GM12878 (cell line): ENCODE results near the gene PITPNM1. TPM values are rescaled to one million over a fixed set of nuclear protein-coding genes. Genes with fewer than 3 reads are reported as not detected.

Source experiments
- ATAC-seq: fragments of 200-7000 bp; cut with Tn5 transposase; 3 replicates; pipeline ENCODE4 v1.9.1; 2020; ENCODE audit warnings: mild to moderate bottlenecking, moderate library complexity
- BruUV-seq: library from RNA; stranded (reverse); fragments of 400-500 nt; replicated peaks from 2 replicates; lab custom pipeline; 2021; lab: Mats Ljungman, UMichigan
- CTCF ChIA-PET: fragments of 300-600 bp; sonication (Branson Sonifier 250); formaldehyde crosslinking; extraction: SDS; loops from one replicate; lab custom pipeline; 2021; ENCODE audit warnings: inconsistent platforms; lab: Yijun Ruan, JAX
- POLR2A ChIA-PET: fragments of 350-600 bp; formaldehyde crosslinking; extraction: SDS; loops from one replicate; lab custom pipeline; 2021; ENCODE audit warnings: inconsistent platforms; lab: Charles Lee
- RAD21 ChIA-PET: fragments of 300-600 bp; sonication (Branson Sonifier 250); formaldehyde crosslinking; loops from one replicate; lab custom pipeline; 2023; ENCODE audit warnings: antibody characterized with exemption; ENCODE audit not compliant: unreplicated experiment; lab: Charles Lee
- SMC1A ChIA-PET: fragments of 300-600 bp; sonication (Branson Sonifier 250); formaldehyde crosslinking; loops from one replicate; lab custom pipeline; 2023; ENCODE audit not compliant: unreplicated experiment, uncharacterized antibody; lab: Charles Lee
- DNase-seq: peaks from one replicate; pipeline ENCODE4 v3.0.0-alpha.2; 2011; ENCODE audit warnings: low read depth, low spot score
- FAIRE-seq: peaks from 3 replicates; lab custom pipeline; 2011; peaks lifted over from hg19 to GRCh38; lab: Jason Lieb, UNC
- H2AFZ ChIP-seq: 2 replicates; pipeline ENCODE4 v1.6.0; 2011; ENCODE audit warnings: low read depth, low read length, control low read depth; ENCODE audit not compliant: control insufficient read depth
- H3K27ac ChIP-seq: 2 replicates; pipeline ENCODE4 v1.5.1; 2011; ENCODE audit warnings: control low read depth; ENCODE audit not compliant: control insufficient read depth, insufficient read depth
- H3K27me3 ChIP-seq, 2 experiments: replicated peaks in 1 of 2; 2 replicates each; pipeline versions ENCODE4 v1.6.0 to v1.6.1; 2011; ENCODE audit warnings: low read length in 1 of 2; ENCODE audit not compliant: control insufficient read depth in 2 of 2, insufficient read depth in 2 of 2
- H3K36me3 ChIP-seq, 2 experiments: 2 replicates each; pipeline ENCODE4 v1.5.1; 2011; ENCODE audit warnings: low read length in 1 of 2; ENCODE audit not compliant: control insufficient read depth in 2 of 2, insufficient read depth in 2 of 2
- H3K4me1 ChIP-seq: 2 replicates; pipeline ENCODE4 v1.6.1; 2011; ENCODE audit warnings: mild to moderate bottlenecking, low read length, moderate library complexity, mixed read lengths; ENCODE audit not compliant: control insufficient read depth, insufficient read depth
- H3K4me2 ChIP-seq: 2 replicates; pipeline ENCODE4 v1.6.0; 2011; ENCODE audit warnings: control low read depth; ENCODE audit not compliant: control insufficient read depth, insufficient read depth
- H3K4me3 ChIP-seq: fragments of 200-600 bp; sonication (generic); 2 replicates; pipeline ENCODE4 v1.5.1; 2016
- H3K79me2 ChIP-seq: 2 replicates; pipeline ENCODE4 v1.6.0; 2011; ENCODE audit warnings: low read length; ENCODE audit not compliant: control insufficient read depth, insufficient read depth
- H3K9ac ChIP-seq: 2 replicates; pipeline ENCODE4 v1.8.0; 2011; ENCODE audit warnings: low read length, control low read depth, mixed read lengths; ENCODE audit not compliant: control insufficient read depth, insufficient read depth
- H3K9me3 ChIP-seq: replicated peaks from 3 replicates; pipeline ENCODE4 v1.5.1; 2011; ENCODE audit warnings: mild to moderate bottlenecking, low read length; ENCODE audit not compliant: control insufficient read depth, insufficient read depth
- H4K20me1 ChIP-seq: 2 replicates; pipeline ENCODE4 v1.6.0; 2011; ENCODE audit not compliant: control insufficient read depth, insufficient read depth
- BHLHE40 ChIP-seq, 2 experiments: fragments of 450-650 bp in 1 of 2; IDR thresholded peaks; 2 replicates each; pipeline ENCODE4 v1.6.1; 2011 to 2017; ENCODE audit warnings: low read depth in 2 of 2, borderline replicate concordance in 1 of 2, improper control_type of control experiment in 1 of 2, low read length in 1 of 2, mild to moderate bottlenecking in 1 of 2
- CBFB ChIP-seq: IDR thresholded peaks from 2 replicates; pipeline ENCODE4 v1.6.1; 2016; ENCODE audit warnings: antibody characterized with exemption, low read depth
- CHD1 ChIP-seq: IDR thresholded peaks from 2 replicates; pipeline ENCODE4 v1.6.1; 2012; ENCODE audit warnings: low read depth, low read length, improper control_type of control experiment
- EED ChIP-seq: sonication (generic); IDR thresholded peaks from 2 replicates; pipeline ENCODE4 v1.6.1; 2016; ENCODE audit warnings: antibody characterized with exemption, low read depth
- FOS ChIP-seq: IDR thresholded peaks from 3 replicates; pipeline ENCODE4 v1.6.1; 2011; ENCODE audit warnings: borderline replicate concordance; ENCODE audit not compliant: insufficient read length; ENCODE audit errors: extremely low read depth
- KLF5 ChIP-seq: fragments of 450-650 bp; IDR thresholded peaks from 2 replicates; pipeline ENCODE4 v1.6.1; 2014; ENCODE audit warnings: mild to moderate bottlenecking; ENCODE audit not compliant: partially characterized antibody
- POLR2A ChIP-seq: IDR thresholded peaks from 2 replicates; pipeline ENCODE4 v1.6.1; 2011; ENCODE audit warnings: low read depth, mild to moderate bottlenecking, low read length
- POU2F2 ChIP-seq: IDR thresholded peaks from 3 replicates; pipeline ENCODE4 v1.6.1; 2011; ENCODE audit warnings: low read depth, mild to moderate bottlenecking, low read length, borderline replicate concordance
- RAD51 ChIP-seq: fragments of 450-650 bp; IDR thresholded peaks from 2 replicates; pipeline ENCODE4 v1.6.1; 2016; ENCODE audit warnings: moderate library complexity, mild to moderate bottlenecking, inconsistent platforms
- SPI1 ChIP-seq: IDR thresholded peaks from 2 replicates; pipeline ENCODE4 v1.6.1; 2011; ENCODE audit warnings: low read depth, mild to moderate bottlenecking, low read length, moderate library complexity, borderline replicate concordance; ENCODE audit not compliant: insufficient read depth
- SRF ChIP-seq, 2 experiments: IDR thresholded peaks; 2 replicates each; pipeline ENCODE4 v1.6.1; 2011; ENCODE audit warnings: low read depth in 2 of 2, low read length in 2 of 2, mild to moderate bottlenecking in 1 of 2, moderate library complexity in 1 of 2
- STAT3 ChIP-seq: IDR thresholded peaks from 2 replicates; pipeline ENCODE4 v1.6.1; 2011; ENCODE audit warnings: low read depth, low read length, improper control_type of control experiment
- TCF3 ChIP-seq: IDR thresholded peaks from 2 replicates; pipeline ENCODE4 v1.6.1; 2012; ENCODE audit warnings: low read depth, mild to moderate bottlenecking, low read length, borderline replicate concordance; ENCODE audit not compliant: insufficient read depth
- WRNIP1 ChIP-seq: IDR thresholded peaks from 2 replicates; pipeline ENCODE4 v1.6.1; 2011; ENCODE audit warnings: low read depth, low read length, improper control_type of control experiment, borderline replicate concordance
- WGBS: methylation state at CpG from one replicate; pipeline ENCODE4 v1.1.6; 2016; ENCODE audit warnings: low lambda C conversion rate; ENCODE audit not compliant: insufficient replicate concordance, insufficient coverage; ENCODE audit errors: missing lambda C conversion rate; 5-methylcytosine and 5-hydroxymethylcytosine counted together
- in situ Hi-C: fragments of 300-500 bp; cut with MboI; formaldehyde crosslinking; loops from 9 replicates; pipeline ENCODE4 v1.14.3; 2018; ENCODE audit warnings: mixed read lengths
- intact Hi-C: fragments of 100-400 bp; cut with micrococcal nuclease; formaldehyde crosslinking; loops from one replicate; pipeline ENCODE4 v1.14.2; 2022; ENCODE audit not compliant: unreplicated experiment
- polyA plus RNA-seq, 11 experiments: library from polyadenylated mRNA; depleted of rRNA in 4 of 11; unstranded in 6 of 11; stranded (reverse) in 5 of 11; fragments of >200 nt; fragmentation: Nextera tagmentation in 4 of 11; fragmentation: Illumina TruSeq in 1 of 11; extraction: Ambion mirVana in 4 of 11; extraction: Trizol in 1 of 11; gene quantifications; 1 replicate in 1 of 11; 2 replicates in 10 of 11; pipeline versions ENCODE4 v1.2.1 to v1.2.3, GENCODE V29; 2011 to 2016; ENCODE audit warnings: inconsistent platforms in 2 of 11, missing spikeins in 2 of 11, low read depth in 1 of 11
- total RNA-seq, 4 experiments: library from RNA; depleted of rRNA in 3 of 4; stranded (reverse); fragments of >200 nt in 3 of 4; fragmentation: Illumina TruSeq in 1 of 4; extraction: Trizol in 1 of 4; gene quantifications; 2 replicates each; pipeline versions ENCODE4 v1.2.1 to v1.2.3, GENCODE V29; 2013 to 2021
- TF ChIP-seq, protein P1 (sequence below): IDR thresholded peaks from 2 replicates; pipeline ENCODE4 v1.6.1; 2011; ENCODE audit warnings: mild to moderate bottlenecking, low read depth, low read length, moderate library complexity; ENCODE audit not compliant: insufficient replicate concordance
- TF ChIP-seq, protein P2 (sequence below): fragments of 450-650 bp; IDR thresholded peaks from 2 replicates; pipeline ENCODE4 v1.6.1; 2016; ENCODE audit warnings: mild to moderate bottlenecking
- TF ChIP-seq, protein P3 (sequence below): fragments of 450-650 bp; conservative IDR thresholded peaks from 2 replicates; pipeline ENCODE4 v1.6.1; 2017; ENCODE audit warnings: mild to moderate bottlenecking, moderate library complexity

Gene PITPNM1
- total and polyA plus RNA-seq, 10 of the 15 experiments (the other 5 are each of a cell fraction or from before 2014, with no cell fraction given): 0.11 to 56.8 (median 16.5) TPM

DNA sequence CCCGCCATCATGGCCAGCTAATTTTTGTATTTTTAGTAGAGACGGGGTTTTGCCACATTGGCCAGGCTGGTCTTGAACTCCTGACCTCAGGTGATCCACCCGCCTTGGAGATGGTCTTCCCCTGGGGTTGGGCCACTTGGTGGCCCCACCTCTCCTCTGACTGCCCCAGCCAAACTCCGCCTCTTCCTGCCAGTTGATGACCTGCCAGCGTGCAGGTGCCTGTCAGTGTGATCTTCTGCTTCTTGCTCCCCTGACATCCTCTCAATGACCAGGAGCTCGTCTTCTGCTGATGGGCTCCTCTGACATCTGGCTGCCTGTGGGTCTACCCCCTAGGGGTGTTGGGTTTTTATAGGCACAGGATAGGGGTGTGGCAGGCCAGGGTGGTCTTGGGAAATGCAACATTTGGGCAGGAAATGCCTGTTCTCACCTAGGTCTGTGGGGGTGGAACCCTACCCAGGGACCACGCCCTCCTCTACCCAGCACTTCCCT, 19.2 kb downstream of the PITPNM1 start (continued):
- TF ChIP-seq, protein P1, sequence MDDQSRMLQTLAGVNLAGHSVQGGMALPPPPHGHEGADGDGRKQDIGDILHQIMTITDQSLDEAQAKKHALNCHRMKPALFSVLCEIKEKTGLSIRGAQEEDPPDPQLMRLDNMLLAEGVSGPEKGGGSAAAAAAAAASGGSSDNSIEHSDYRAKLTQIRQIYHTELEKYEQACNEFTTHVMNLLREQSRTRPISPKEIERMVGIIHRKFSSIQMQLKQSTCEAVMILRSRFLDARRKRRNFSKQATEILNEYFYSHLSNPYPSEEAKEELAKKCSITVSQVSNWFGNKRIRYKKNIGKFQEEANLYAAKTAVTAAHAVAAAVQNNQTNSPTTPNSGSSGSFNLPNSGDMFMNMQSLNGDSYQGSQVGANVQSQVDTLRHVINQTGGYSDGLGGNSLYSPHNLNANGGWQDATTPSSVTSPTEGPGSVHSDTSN: peak; percentile 81
- TF ChIP-seq POU2F2: peak; percentile 48; the same call in 1 of the 3 replicates

DNA sequence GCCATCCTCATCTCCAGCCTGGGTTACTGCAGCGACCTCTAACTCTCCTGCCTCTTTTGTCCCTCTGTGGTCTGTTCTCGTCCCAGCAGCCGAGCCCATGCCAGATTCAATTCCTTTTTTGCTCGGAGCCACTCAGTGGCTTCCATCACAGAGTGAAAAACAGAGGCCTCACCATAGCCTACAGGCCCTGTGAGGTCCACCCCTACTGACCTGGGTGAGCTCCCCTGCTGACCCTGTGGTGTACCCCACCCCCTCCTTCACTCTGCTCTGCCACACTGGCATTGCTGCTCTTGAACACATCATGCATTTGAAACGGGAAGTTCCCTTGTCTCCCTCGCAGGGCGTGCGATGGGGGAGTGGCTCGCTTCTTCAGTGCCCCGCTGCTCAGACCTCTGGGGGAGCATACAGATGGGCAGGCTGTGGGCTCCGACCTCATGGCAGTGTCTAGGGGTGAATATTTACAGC, 20.3 kb downstream of the PITPNM1 start:
- WGBS: 0% methylated on average over 11 of the region's 11 CpGs
- Histone ChIP-seq H3K9ac (peak overlapping the region; percentile 76), H2AFZ (peak overlapping the region; percentile 49), H3K27ac (peak overlapping the region; percentile 70), H3K9me3 (no peaks in the 10 kb centered on the region), H4K20me1 (no peaks in the 10 kb centered on the region), H3K27me3 (no peaks in the 10 kb centered on the region), H3K36me3 (peaks cover 0 to 11% of the 10 kb centered on the region in 2 experiments; a peak in 3 of 4 replicates), H3K4me2 (peak overlapping the region; percentile 80), H3K4me1 (peaks cover 44% of the 10 kb centered on the region), H3K4me3 (peak overlapping the region; percentile 67), H3K79me2 (peaks cover 33% of the 10 kb centered on the region)
- ATAC-seq: peak; percentile 47
- in situ Hi-C loops: no loop called here
- intact Hi-C loops: loop anchor here (2.0 to 10.0 kb wide), 2 partner anchors 48 to 220 kb away; partner anchors contain the start of genes GRK2 and PTPRCAP
- DNase-seq: peak; percentile 76
- ChIA-PET SMC1A (interaction anchor here (1.0 to 6.2 kb wide), 9 partner anchors 17 to 132 kb away, joined by 3 to 43 read pairs (median 5); partner anchors contain the start of genes PITPNM1, POLD4, PPP1CA and PTPRCAP), CTCF (interaction anchor here (0.6 to 6.7 kb wide), 6 partner anchors 17 to 458 kb away, joined by 3 to 37 read pairs (median 7); partner anchors contain the start of genes PITPNM1, PPP1CA, PTPRCAP and TBC1D10C), RAD21 (interaction anchor here (0.6 to 6.9 kb wide), 9 partner anchors 8 to 131 kb away, joined by 3 to 95 read pairs (median 5); partner anchors contain the start of genes PITPNM1, POLD4, PPP1CA and PTPRCAP), POLR2A (interaction anchor here (0.5 to 6.8 kb wide), 20 partner anchors 13 to 441 kb away, joined by 3 to 112 read pairs (median 4); partner anchors contain the start of genes PITPNM1, POLD4, PPP1CA and PTPRCAP)
- FAIRE-seq: no peak
- BruUV-seq: no TSS peak
- TF ChIP-seq POLR2A: peak; percentile 83
- no peak for TF ChIP-seq SRF (IDR thresholded peaks at IDR 0.05; ENCODE audit: low read depth in 2 of 2, low read length in 2 of 2)
- TF ChIP-seq, protein P2, sequence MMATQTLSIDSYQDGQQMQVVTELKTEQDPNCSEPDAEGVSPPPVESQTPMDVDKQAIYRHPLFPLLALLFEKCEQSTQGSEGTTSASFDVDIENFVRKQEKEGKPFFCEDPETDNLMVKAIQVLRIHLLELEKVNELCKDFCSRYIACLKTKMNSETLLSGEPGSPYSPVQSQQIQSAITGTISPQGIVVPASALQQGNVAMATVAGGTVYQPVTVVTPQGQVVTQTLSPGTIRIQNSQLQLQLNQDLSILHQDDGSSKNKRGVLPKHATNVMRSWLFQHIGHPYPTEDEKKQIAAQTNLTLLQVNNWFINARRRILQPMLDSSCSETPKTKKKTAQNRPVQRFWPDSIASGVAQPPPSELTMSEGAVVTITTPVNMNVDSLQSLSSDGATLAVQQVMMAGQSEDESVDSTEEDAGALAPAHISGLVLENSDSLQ: peak; percentile 39; the same call in 1 of the 2 replicates
- peak; percentile 48 to 64; a peak in 2 of 4 replicates for TF ChIP-seq BHLHE40 (IDR thresholded peaks at IDR 0.05; ENCODE audit: borderline replicate concordance in 1 of 2, low read depth in 2 of 2, low read length in 1 of 2)
- no peak for TF ChIP-seq STAT3
- TF ChIP-seq WRNIP1: no peak
- TF ChIP-seq SPI1: peak; percentile 39; the same call in 1 of the 2 replicates
- TF ChIP-seq RAD51: no peak
- no peak for TF ChIP-seq TCF3
- TF ChIP-seq CBFB: no peak; the same call in none of the 2 replicates
- peak; percentile 57 for TF ChIP-seq EED
- TF ChIP-seq, protein P3, sequence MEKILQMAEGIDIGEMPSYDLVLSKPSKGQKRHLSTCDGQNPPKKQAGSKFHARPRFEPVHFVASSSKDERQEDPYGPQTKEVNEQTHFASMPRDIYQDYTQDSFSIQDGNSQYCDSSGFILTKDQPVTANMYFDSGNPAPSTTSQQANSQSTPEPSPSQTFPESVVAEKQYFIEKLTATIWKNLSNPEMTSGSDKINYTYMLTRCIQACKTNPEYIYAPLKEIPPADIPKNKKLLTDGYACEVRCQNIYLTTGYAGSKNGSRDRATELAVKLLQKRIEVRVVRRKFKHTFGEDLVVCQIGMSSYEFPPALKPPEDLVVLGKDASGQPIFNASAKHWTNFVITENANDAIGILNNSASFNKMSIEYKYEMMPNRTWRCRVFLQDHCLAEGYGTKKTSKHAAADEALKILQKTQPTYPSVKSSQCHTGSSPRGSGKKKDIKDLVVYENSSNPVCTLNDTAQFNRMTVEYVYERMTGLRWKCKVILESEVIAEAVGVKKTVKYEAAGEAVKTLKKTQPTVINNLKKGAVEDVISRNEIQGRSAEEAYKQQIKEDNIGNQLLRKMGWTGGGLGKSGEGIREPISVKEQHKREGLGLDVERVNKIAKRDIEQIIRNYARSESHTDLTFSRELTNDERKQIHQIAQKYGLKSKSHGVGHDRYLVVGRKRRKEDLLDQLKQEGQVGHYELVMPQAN: no peak
- no peak for TF ChIP-seq KLF5
- no peak for TF ChIP-seq FOS
- 0 out of 2 replicates have a peak, but pooled peaks have one; percentile 62 for TF ChIP-seq CHD1
